PC-9 (cell line): Measurements from ENCODE around the gene RNH1. TPM values are rescaled to one million over a fixed set of nuclear protein-coding genes. Genes with fewer than 3 reads are reported as not detected.

ENCODE experiments used
- BruUV-seq: library from RNA; stranded (reverse); fragments of 400-500 nt; replicated peaks from 2 replicates; lab custom pipeline; 2021; lab: Mats Ljungman, UMichigan
- CTCF ChIA-PET: fragments of 300-600 bp; sonication (Branson Sonifier 250); formaldehyde crosslinking; loops from one replicate; lab custom pipeline; 2022; ENCODE audit warnings: antibody characterized with exemption; lab: Charles Lee
- POLR2A ChIA-PET: fragments of 300-600 bp; sonication (Branson Sonifier 250); formaldehyde crosslinking; loops from one replicate; lab custom pipeline; 2022; ENCODE audit warnings: antibody characterized with exemption; ENCODE audit not compliant: unreplicated experiment; lab: Charles Lee
- DNase-seq, 2 experiments: peaks; one replicate each; pipeline versions ENCODE4 v3.0.0 to v3.0.0-alpha.2; 2015 to 2022; ENCODE audit warnings: mixed read lengths in 1 of 2
- H2AFZ ChIP-seq: fragments of 200-600 bp; sonication (generic); 2 replicates; pipeline ENCODE4 v1.8.1; 2017; ENCODE audit warnings: antibody characterized with exemption
- H3F3A ChIP-seq: fragments of 200-600 bp; sonication (generic); 2 replicates; pipeline ENCODE4 v1.8.1; 2017; ENCODE audit warnings: antibody characterized with exemption, mild to moderate bottlenecking, low read depth; ENCODE audit not compliant: insufficient read depth
- H3K27ac ChIP-seq: fragments of 200-600 bp; sonication (generic); 2 replicates; pipeline ENCODE4 v1.6.1; 2016; ENCODE audit warnings: mixed run types
- H3K27me3 ChIP-seq: fragments of 200-600 bp; sonication (generic); 2 replicates; pipeline ENCODE4 v1.6.1; 2016; ENCODE audit warnings: low read depth, mixed run types; ENCODE audit not compliant: insufficient read depth
- H3K36me3 ChIP-seq: fragments of 200-600 bp; sonication (generic); 2 replicates; pipeline ENCODE4 v1.6.1; 2016; ENCODE audit warnings: low read depth, mixed run types
- H3K4me1 ChIP-seq: fragments of 200-600 bp; sonication (generic); replicated peaks from 2 replicates; pipeline ENCODE4 v1.6.1; 2016; ENCODE audit warnings: mixed run types; ENCODE audit not compliant: insufficient read depth
- H3K4me2 ChIP-seq: fragments of 200-600 bp; sonication (generic); 2 replicates; pipeline ENCODE4 v1.6.1; 2017; ENCODE audit warnings: mixed run types
- H3K4me3 ChIP-seq: fragments of 200-600 bp; sonication (generic); 2 replicates; pipeline ENCODE4 v1.6.1; 2016; ENCODE audit warnings: mixed run types
- H3K79me2 ChIP-seq: fragments of 200-600 bp; sonication (generic); 2 replicates; pipeline ENCODE4 v1.6.1; 2017; ENCODE audit warnings: low read depth, mixed run types
- H3K9me2 ChIP-seq: fragments of 200-600 bp; sonication (generic); 2 replicates; pipeline ENCODE4 v1.8.1; 2017; ENCODE audit warnings: mild to moderate bottlenecking; ENCODE audit not compliant: insufficient read depth
- H3K9me3 ChIP-seq: fragments of 200-600 bp; sonication (generic); 2 replicates; pipeline ENCODE4 v1.8.1; 2016; ENCODE audit warnings: low read depth; ENCODE audit not compliant: insufficient read depth
- H4K20me1 ChIP-seq: fragments of 200-600 bp; sonication (generic); 2 replicates; pipeline ENCODE4 v1.8.1; 2017; ENCODE audit not compliant: insufficient read depth
- EZH2 ChIP-seq: fragments of 200-600 bp; sonication (generic); IDR thresholded peaks from 2 replicates; pipeline ENCODE4 v1.8.0; 2017; ENCODE audit warnings: antibody characterized with exemption, low read depth
- intact Hi-C: fragments of 100-400 bp; cut with micrococcal nuclease; formaldehyde crosslinking; loops from one replicate; pipeline ENCODE4 v1.10.0; 2022; ENCODE audit not compliant: unreplicated experiment
- total RNA-seq: library from RNA; stranded (reverse); gene quantifications from 2 replicates; pipeline ENCODE4 v1.2.3, GENCODE V29; 2021
- TF ChIP-seq, protein P1 (sequence below): fragments of 200-600 bp; sonication (generic); conservative IDR thresholded peaks from 2 replicates; pipeline ENCODE4 v1.6.1; 2017; ENCODE audit warnings: mixed run types, antibody characterized with exemption, mild to moderate bottlenecking, moderate library complexity

The RNH1 gene
- total RNA-seq, 1 experiment from 2014 or later, result 87.8 TPM

DNA sequence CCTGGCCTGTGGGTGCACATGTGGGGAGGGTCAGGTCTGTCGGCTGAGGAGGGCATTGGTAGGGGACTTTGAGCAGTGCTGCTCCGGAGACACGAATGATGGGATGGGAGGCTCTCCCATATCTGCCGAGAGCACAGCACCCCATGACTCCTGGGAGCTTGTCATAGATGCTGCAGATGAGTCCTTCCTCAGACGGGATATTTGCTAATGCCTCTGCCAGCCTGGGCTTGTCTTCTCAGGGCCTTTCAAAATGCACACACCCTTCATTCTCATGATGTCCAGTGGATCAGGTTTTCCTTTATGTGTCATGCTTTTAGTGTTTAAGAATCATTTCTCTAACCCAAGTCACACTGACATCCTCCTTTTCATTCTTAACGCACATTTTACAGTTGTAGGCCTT lies 8.1 kb upstream of the RNH1 start:
- ChIA-PET CTCF (no interaction called here), POLR2A (no interaction called here)
- DNase-seq, result no peak
- Histone ChIP-seq H3K79me2 (no peaks in the 10 kb centered on the region), H3K4me1 (no peaks in the 10 kb centered on the region), H3F3A (no peaks in the 10 kb centered on the region), H3K9me3 (no peaks in the 10 kb centered on the region), H3K36me3 (no peaks in the 10 kb centered on the region), H3K4me3 (no peak overlapping the region), H3K9me2 (no peaks in the 10 kb centered on the region), H4K20me1 (no peaks in the 10 kb centered on the region), H3K27me3 (no peaks in the 10 kb centered on the region), H2AFZ (no peak overlapping the region), H3K27ac (no peak overlapping the region), H3K4me2 (no peak overlapping the region)
- intact Hi-C loops, result loop anchor here (5.0 kb wide), 1 partner anchor 123 kb away; the partner anchor contains the start of gene PKP3
- no TSS peak for BruUV-seq
- TF ChIP-seq, protein P1, sequence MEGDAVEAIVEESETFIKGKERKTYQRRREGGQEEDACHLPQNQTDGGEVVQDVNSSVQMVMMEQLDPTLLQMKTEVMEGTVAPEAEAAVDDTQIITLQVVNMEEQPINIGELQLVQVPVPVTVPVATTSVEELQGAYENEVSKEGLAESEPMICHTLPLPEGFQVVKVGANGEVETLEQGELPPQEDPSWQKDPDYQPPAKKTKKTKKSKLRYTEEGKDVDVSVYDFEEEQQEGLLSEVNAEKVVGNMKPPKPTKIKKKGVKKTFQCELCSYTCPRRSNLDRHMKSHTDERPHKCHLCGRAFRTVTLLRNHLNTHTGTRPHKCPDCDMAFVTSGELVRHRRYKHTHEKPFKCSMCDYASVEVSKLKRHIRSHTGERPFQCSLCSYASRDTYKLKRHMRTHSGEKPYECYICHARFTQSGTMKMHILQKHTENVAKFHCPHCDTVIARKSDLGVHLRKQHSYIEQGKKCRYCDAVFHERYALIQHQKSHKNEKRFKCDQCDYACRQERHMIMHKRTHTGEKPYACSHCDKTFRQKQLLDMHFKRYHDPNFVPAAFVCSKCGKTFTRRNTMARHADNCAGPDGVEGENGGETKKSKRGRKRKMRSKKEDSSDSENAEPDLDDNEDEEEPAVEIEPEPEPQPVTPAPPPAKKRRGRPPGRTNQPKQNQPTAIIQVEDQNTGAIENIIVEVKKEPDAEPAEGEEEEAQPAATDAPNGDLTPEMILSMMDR, result no peak
- TF ChIP-seq EZH2, result no peak

DNA sequence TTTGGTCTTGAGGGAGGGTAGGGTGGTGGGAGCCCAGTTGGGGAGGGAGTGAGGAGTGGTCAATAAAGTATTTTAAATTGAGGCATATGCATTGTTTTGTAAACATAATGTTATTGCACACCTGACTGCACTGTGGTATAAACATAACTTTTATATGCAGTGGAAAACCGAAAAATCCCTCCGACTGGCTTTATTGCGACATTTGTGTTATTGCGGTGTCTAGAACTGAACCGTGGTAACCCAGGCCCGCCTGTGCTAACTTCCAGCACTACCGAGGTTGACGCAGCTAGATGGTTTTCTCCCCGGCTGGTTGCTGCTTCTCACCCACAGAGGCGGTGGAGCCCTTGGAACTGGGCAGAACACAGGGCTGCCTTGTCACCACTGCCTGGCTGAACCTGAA lies 7.6 kb upstream of the RNH1 start:
- DNase-seq, result no peak
- Histone ChIP-seq H3K9me3 (no peaks in the 10 kb centered on the region), H3K9me2 (no peaks in the 10 kb centered on the region), H2AFZ (no peak overlapping the region), H3K27me3 (no peaks in the 10 kb centered on the region), H3K4me1 (no peaks in the 10 kb centered on the region), H3K4me2 (no peak overlapping the region), H3K27ac (no peak overlapping the region), H3F3A (no peaks in the 10 kb centered on the region), H3K79me2 (no peaks in the 10 kb centered on the region), H3K36me3 (no peaks in the 10 kb centered on the region), H4K20me1 (no peaks in the 10 kb centered on the region), H3K4me3 (no peak overlapping the region)
- ChIA-PET POLR2A (no interaction called here), CTCF (no interaction called here)
- TF ChIP-seq, protein P1, result no peak
- TF ChIP-seq EZH2, result no peak
- BruUV-seq, result no TSS peak
- intact Hi-C loops, result loop anchor here (5.0 kb wide), 1 partner anchor 122 kb away; the partner anchor contains the start of gene PKP3

DNA sequence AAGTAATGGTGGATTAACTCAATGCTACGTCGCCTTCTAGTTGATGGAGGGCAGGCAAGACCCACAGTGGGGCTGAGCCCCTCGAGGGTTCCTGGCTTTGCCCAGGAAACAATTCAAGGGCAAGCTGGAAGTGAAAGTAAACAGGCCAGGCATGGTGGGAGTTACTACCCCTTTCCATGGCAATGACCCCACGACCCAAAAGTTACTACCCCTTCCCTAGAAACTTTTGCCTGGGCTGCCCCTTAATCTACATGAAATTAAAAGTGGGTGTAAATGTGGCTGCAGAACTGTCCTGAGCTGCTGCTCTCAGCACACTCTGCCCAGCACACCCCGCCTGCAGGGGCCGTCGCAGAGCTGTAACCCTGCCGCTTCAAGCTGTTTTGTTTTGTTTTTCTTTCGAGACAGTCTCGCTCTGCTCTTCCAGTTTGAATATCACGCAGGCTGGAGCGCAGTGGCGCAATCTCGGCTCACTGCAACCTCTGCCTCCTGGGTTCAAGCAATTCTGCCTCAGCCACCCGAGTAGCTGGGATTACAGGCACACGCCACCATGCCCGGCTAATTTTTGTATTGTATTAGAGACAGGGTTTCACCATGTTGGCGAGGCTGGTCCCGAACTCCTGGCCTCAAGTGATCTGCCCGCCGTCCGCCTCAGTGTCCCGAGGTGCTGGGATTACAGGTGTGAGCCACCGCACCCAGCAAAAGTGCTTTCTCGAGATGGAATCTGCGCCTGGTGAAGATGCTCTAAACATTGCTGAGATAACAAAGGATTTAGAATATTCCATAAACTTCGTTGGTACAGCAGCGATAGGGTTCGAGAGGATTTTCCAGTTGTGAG lies 5.9 kb upstream of the RNH1 start:
- BruUV-seq, result no TSS peak

More for the DNA sequence above, 5.9 kb upstream of the RNH1 start:
- Histone ChIP-seq H3K79me2 (no peaks in the 10 kb centered on the region), H3K36me3 (no peaks in the 10 kb centered on the region), H3K4me1 (no peaks in the 10 kb centered on the region), H4K20me1 (no peaks in the 10 kb centered on the region), H2AFZ (no peak overlapping the region), H3K9me3 (no peaks in the 10 kb centered on the region), H3K27me3 (no peaks in the 10 kb centered on the region), H3K9me2 (no peaks in the 10 kb centered on the region), H3K27ac (no peak overlapping the region), H3F3A (no peaks in the 10 kb centered on the region), H3K4me2 (no peak overlapping the region), H3K4me3 (no peak overlapping the region)
- CTCF ChIA-PET, result no interaction called here
- DNase-seq, result no peak
- TF ChIP-seq EZH2, result no peak
- TF ChIP-seq, protein P1, result no peak
- POLR2A ChIA-PET, result no interaction called here
- intact Hi-C loops, result no loop called here
